Ureter (tissue), 1 donor: ENCODE data around the gene RRBP1. TPM values are rescaled to one million over a fixed set of nuclear protein-coding genes. Genes with fewer than 3 reads are reported as not detected.

Experiments used
- DNase-seq: peaks from one replicate; pipeline ENCODE4 v3.0.0-alpha.2; 2020; ENCODE audit warnings: low spot score
- total RNA-seq: library from RNA; stranded (reverse); gene quantifications from one replicate; pipeline ENCODE4 v1.2.4, GENCODE V29; 2023
- donor health status: DM: yes; HTN: yes; CAD: no.

RRBP1 gene
- total RNA-seq, 1 donor from 2014 or later: 144 TPM

GRCh38 chr20:17573463-17573862, 108.6 kb downstream of the RRBP1 start:
- DNase-seq: no peak

- DNase-seq: no peak
Measured at GRCh38 chr20:17572034-17572638, 109.9 kb downstream of the RRBP1 start.

GRCh38 chr20:17571153-17571527, 110.9 kb downstream of the RRBP1 start:
- no peak for DNase-seq

- peak; percentile 64 for DNase-seq
Measured at GRCh38 chr20:17570347-17571152, 111.5 kb downstream of the RRBP1 start.

- peak; percentile 94 for DNase-seq
Measured at GRCh38 chr20:17569616-17570346, 112.3 kb downstream of the RRBP1 start, which contains the start of gene DSTN. Gene DSTN (plus strand): TSS chr20:17570075. CDS start chr20:17570209, 134 bp downstream.

GRCh38 chr20:17568972-17569521, 113.0 kb downstream of the RRBP1 start:
- DNase-seq: peak; percentile 92

GRCh38 chr20:17568045-17568788, 113.8 kb downstream of the RRBP1 start:
- no peak for DNase-seq

- no peak for DNase-seq
Measured at GRCh38 chr20:17566345-17566744, 115.7 kb downstream of the RRBP1 start.

- no peak for DNase-seq
Measured at GRCh38 chr20:17565169-17565845, 116.7 kb downstream of the RRBP1 start.

Other genes starting within 250 kb of the RRBP1 start
- 1.0 TPM for gene BFSP1, start 150.9 kb downstream of the RRBP1 start, total RNA-seq
- 603 TPM for gene DSTN, start 112.2 kb downstream of the RRBP1 start, total RNA-seq
- gene BANF2, start 17.7 kb upstream of the RRBP1 start, total RNA-seq: not detected